Prostate gland (tissue), 2 donors: ENCODE measurements around the gene CTNNBL1. TPM values are rescaled to one million over a fixed set of nuclear protein-coding genes. Genes with fewer than 3 reads are reported as not detected.

Source experiments
- DNase-seq: peaks from one replicate; pipeline ENCODE4 v3.0.0-alpha.2; 2019; ENCODE audit warnings: low spot score
- H3K27ac ChIP-seq, 2 donors: fragments of 200-600 bp; sonication (generic); 2 replicates each; pipeline ENCODE4 v1.5.1; 2017 to 2019
- H3K27me3 ChIP-seq: fragments of 200-600 bp; sonication (generic); replicated peaks from 2 replicates; pipeline ENCODE4 v1.5.1; 2019; ENCODE audit not compliant: insufficient read depth
- H3K36me3 ChIP-seq, 2 donors: fragments of 200-600 bp; sonication (generic); 1 replicate in 1 of 2; 2 replicates in 1 of 2; pipeline versions ENCODE4 v1.5.1 to v1.8.1; 2017 to 2019
- H3K4me1 ChIP-seq: fragments of 200-600 bp; sonication (generic); replicated peaks from 2 replicates; pipeline ENCODE4 v1.5.1; 2019
- H3K4me3 ChIP-seq, 2 donors: fragments of 200-600 bp; sonication (generic); 2 replicates each; pipeline ENCODE4 v1.5.1; 2017 to 2019
- H3K9me3 ChIP-seq: fragments of 200-600 bp; sonication (generic); 2 replicates; pipeline ENCODE4 v1.5.1; 2017
- POLR2A ChIP-seq: fragments of 450-650 bp; IDR thresholded peaks from one replicate; pipeline ENCODE4 v1.6.1; 2016; ENCODE audit warnings: antibody characterized with exemption, mild to moderate bottlenecking
- POLR2AphosphoS5 ChIP-seq: sonication (generic); formaldehyde crosslinking; IDR thresholded peaks from one replicate; pipeline ENCODE4 v1.6.1; 2017; ENCODE audit warnings: antibody characterized with exemption
- WGBS: methylation state at CpG from one replicate; pipeline ENCODE4 v1.1.5; 2018; 5-methylcytosine and 5-hydroxymethylcytosine counted together
- intact Hi-C: fragments of 100-400 bp; cut with DNase I; formaldehyde crosslinking; loops from one replicate; pipeline ENCODE4 v1.14.2; 2022
- total RNA-seq, 2 donors: library from RNA; depleted of rRNA; stranded (reverse); fragments of >200 nt; gene quantifications; one replicate each; pipeline ENCODE4 v1.1.0, GENCODE V29; 2016
- TF ChIP-seq, protein P1 (sequence below), 4 experiments: fragments of 200-600 bp in 2 of 4; fragments of 450-650 bp in 2 of 4; sonication (generic) in 2 of 4; IDR thresholded peaks; 1 replicate in 3 of 4; 2 replicates in 1 of 4; pipeline ENCODE4 v1.5.1; 2016 to 2019; ENCODE audit warnings: antibody characterized with exemption in 4 of 4, mild to moderate bottlenecking in 2 of 4, moderate library complexity in 2 of 4

Gene CTNNBL1
- total RNA-seq, 2 donors from 2014 or later: 29.9 to 61.0 TPM

DNA sequence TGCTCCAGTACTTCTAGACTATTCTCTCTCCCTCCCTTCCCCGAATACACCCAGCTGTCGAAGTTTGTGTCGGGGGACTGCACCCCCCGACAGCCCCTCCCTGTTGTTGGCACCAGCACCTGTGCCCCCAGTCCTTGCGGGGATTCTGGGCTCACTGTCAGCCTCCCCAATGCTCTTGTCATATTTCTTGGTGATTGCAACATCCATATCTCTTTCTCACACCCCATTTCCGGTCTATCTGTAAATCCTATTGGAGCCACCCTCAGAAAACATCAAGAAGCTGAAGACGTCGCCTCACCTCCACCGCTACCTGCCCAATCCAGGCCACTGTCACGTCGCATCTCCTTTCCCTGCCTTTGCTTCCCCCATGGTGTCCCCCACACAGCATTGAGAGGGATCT, 176.5 kb downstream of the CTNNBL1 start:
- H3K4me3 ChIP-seq: no peak overlapping the region
- no peak for DNase-seq
- no peaks in the 10 kb centered on the region for H3K9me3 ChIP-seq
- H3K27me3 ChIP-seq: no peaks in the 10 kb centered on the region
- no peak overlapping the region for H3K27ac ChIP-seq
- intact Hi-C loops: no loop called here
- WGBS: 86% methylated on average over 11 of the region's 11 CpGs
- TF ChIP-seq POLR2A (no peak), POLR2AphosphoS5 (no peak)
- TF ChIP-seq, protein P1, sequence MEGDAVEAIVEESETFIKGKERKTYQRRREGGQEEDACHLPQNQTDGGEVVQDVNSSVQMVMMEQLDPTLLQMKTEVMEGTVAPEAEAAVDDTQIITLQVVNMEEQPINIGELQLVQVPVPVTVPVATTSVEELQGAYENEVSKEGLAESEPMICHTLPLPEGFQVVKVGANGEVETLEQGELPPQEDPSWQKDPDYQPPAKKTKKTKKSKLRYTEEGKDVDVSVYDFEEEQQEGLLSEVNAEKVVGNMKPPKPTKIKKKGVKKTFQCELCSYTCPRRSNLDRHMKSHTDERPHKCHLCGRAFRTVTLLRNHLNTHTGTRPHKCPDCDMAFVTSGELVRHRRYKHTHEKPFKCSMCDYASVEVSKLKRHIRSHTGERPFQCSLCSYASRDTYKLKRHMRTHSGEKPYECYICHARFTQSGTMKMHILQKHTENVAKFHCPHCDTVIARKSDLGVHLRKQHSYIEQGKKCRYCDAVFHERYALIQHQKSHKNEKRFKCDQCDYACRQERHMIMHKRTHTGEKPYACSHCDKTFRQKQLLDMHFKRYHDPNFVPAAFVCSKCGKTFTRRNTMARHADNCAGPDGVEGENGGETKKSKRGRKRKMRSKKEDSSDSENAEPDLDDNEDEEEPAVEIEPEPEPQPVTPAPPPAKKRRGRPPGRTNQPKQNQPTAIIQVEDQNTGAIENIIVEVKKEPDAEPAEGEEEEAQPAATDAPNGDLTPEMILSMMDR (IDR thresholded peaks at IDR 0.05): no peak
- H3K4me1 ChIP-seq: peaks cover 10% of the 10 kb centered on the region
- H3K36me3 ChIP-seq: peaks cover 0 to 7% of the 10 kb centered on the region in 2 donors

DNA sequence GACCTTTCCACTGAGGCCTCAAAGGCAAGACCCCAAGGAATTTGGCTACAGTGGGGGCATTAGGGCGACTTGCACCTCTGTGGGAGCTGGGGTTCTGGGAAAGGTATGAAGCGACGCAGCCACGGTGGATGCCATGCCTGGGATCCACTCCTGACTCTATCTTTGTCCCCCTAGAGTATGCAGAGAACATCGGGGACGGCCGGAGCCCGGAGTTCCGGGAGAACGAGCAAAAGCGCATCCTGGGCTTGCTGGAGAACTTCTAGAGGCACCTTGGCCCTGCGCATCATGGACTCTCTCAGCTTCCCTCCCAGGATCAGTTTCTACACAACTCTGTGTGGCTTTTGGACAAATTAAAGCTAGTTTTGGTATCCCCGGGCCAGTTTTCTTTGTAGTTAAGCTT, 177.9 kb downstream of the CTNNBL1 start:
- WGBS: 97% methylated on average over 13 of the region's 13 CpGs
- Histone ChIP-seq H3K36me3 (peaks cover 0 to 7% of the 10 kb centered on the region in 2 donors), H3K27ac (no peak overlapping the region), H3K27me3 (no peaks in the 10 kb centered on the region), H3K4me1 (peaks cover 10% of the 10 kb centered on the region), H3K9me3 (no peaks in the 10 kb centered on the region), H3K4me3 (no peak overlapping the region)
- DNase-seq: no peak
- TF ChIP-seq POLR2A: no peak
- TF ChIP-seq, protein P1 (IDR thresholded peaks at IDR 0.05): no peak
- intact Hi-C loops: no loop called here

DNA sequence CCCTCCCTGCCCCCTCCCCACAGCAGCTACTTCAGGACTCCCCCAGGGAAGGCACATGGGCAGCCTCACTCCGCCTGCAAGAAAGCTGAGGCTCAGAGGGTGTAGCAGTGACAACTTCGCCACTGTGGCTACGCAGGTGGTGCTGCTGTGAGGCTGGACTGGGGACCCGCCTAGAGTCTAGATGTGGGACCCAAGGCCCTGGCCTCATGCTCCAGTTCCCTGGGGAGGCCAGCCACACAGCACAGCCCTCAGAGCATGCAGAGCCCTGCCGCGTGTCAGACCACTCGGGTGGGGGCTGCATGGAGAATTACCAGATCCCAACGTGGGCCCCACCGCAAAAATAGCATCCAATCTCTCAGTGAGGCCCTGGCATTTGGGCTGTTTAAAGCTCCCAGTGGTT, 178.3 kb downstream of the CTNNBL1 start:
- 94% methylated on average over 9 of the region's 9 CpGs for WGBS
- no peaks in the 10 kb centered on the region for H3K9me3 ChIP-seq
- no peak for TF ChIP-seq POLR2A
- no peak for TF ChIP-seq POLR2AphosphoS5
- TF ChIP-seq, protein P1 (IDR thresholded peaks at IDR 0.05): no peak
- no peak for DNase-seq
- peaks cover 7% of the 10 kb centered on the region for H3K4me1 ChIP-seq
- no peak overlapping the region for H3K4me3 ChIP-seq
- intact Hi-C loops: no loop called here
- H3K36me3 ChIP-seq: peaks cover 0 to 7% of the 10 kb centered on the region in 2 donors
- H3K27me3 ChIP-seq: no peaks in the 10 kb centered on the region
- no peak overlapping the region for H3K27ac ChIP-seq

DNA sequence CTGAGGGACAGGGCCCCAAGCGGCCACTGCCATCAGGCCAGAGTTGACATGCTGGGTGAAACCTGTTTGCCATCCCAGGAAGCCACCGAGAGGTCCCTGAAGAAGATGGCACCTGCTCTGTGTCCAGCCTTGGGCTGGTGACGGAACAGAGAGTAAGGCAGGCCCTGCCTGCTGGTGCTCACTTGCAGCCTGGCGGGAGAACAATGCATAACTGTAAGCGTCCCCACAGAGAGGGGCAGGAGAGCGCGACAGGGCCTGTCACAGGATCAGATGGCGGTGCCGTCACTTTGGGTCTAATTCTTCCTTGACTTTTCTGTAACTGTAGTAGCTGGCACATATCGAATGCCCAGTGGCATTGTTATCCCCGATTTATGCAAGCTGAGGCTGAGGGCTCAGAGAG, 180.1 kb downstream of the CTNNBL1 start:
- H3K27me3 ChIP-seq: no peaks in the 10 kb centered on the region
- no peak for DNase-seq
- H3K4me3 ChIP-seq: no peak overlapping the region
- no peak overlapping the region for H3K27ac ChIP-seq
- TF ChIP-seq, protein P1 (IDR thresholded peaks at IDR 0.05): no peak
- TF ChIP-seq POLR2AphosphoS5: no peak
- no peak for TF ChIP-seq POLR2A
- WGBS: 90% methylated on average over 11 of the region's 11 CpGs
- H3K9me3 ChIP-seq: no peaks in the 10 kb centered on the region
- no peaks in the 10 kb centered on the region for H3K4me1 ChIP-seq
- intact Hi-C loops: no loop called here
- peaks cover 0 to 7% of the 10 kb centered on the region in 2 donors for H3K36me3 ChIP-seq

DNA sequence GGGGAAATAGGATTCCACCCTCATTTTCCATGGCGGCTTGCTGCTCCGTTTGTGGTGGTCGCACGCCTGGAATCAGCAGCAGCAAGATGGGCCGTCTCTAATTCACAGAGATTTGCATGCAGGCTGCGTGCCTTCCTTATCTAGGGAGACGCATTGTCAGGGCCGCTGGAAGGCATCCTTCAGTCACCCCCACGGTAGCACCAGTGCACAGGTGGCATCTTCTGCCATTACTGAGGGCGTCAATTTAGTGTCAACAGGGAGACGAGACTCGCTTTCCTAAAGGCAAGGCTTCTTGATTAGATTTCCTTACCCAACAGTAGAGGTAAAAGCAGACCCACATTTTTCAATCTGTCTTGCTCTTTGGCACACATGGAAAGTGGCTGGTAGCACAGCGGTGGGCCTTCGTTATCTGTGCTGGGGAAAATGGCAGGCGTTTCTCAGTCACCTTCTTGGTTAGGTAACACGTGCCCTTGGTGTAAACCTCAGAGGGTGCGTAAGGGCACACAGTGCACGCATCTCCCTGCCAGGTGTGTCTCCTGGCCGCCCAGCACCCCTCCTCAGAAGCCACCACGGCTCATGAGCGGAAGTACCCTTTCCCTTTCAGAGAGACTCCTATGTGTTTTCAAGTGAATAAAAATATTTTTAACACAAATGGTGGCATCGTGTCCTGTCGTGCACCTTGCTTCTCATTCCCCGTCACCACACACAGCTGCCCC, 181.8 kb downstream of the CTNNBL1 start:
- WGBS: 91% methylated on average over 24 of the region's 24 CpGs
- H3K27ac ChIP-seq: no peak overlapping the region
- H3K27me3 ChIP-seq: no peaks in the 10 kb centered on the region
- no peaks in the 10 kb centered on the region for H3K9me3 ChIP-seq
- no peak overlapping the region for H3K4me3 ChIP-seq
- peaks cover 0 to 7% of the 10 kb centered on the region in 2 donors for H3K36me3 ChIP-seq
- TF ChIP-seq POLR2A: no peak
- no peak for TF ChIP-seq POLR2AphosphoS5
- TF ChIP-seq, protein P1 (IDR thresholded peaks at IDR 0.05): no peak
- intact Hi-C loops: no loop called here
- no peak for DNase-seq
- H3K4me1 ChIP-seq: no peaks in the 10 kb centered on the region
